HepG2 (cell line): ENCODE data around the gene TCF19. TPM values are rescaled to one million over a fixed set of nuclear protein-coding genes. Genes with fewer than 3 reads are reported as not detected.

Source experiments
- MED8 ChIP-seq: sonication (generic); formaldehyde crosslinking; IDR thresholded peaks from 2 replicates; pipeline ENCODE4 v1.8.1; 2023; ENCODE audit warnings: mild to moderate bottlenecking, missing genetic modification reagents; ENCODE audit not compliant: insufficient replicate concordance
- MEF2D ChIP-seq: sonication (generic); formaldehyde crosslinking; IDR thresholded peaks from 2 replicates; pipeline ENCODE4 v1.5.1; 2020; ENCODE audit warnings: mild to moderate bottlenecking, missing genetic modification reagents
- NR2F2 ChIP-seq: IDR thresholded peaks from 2 replicates; pipeline ENCODE4 v1.6.1; 2012; ENCODE audit warnings: low read depth, inconsistent platforms, borderline replicate concordance
- SETDB1 ChIP-seq: sonication (generic); formaldehyde crosslinking; IDR thresholded peaks from 2 replicates; pipeline ENCODE4 v1.5.1; 2020; ENCODE audit warnings: missing genetic modification reagents, mild to moderate bottlenecking, borderline replicate concordance
- TBP ChIP-seq: sonication (generic); formaldehyde crosslinking; IDR thresholded peaks from 2 replicates; pipeline ENCODE4 v1.5.0; 2020; ENCODE audit warnings: missing genetic modification reagents
- ZNF747 ChIP-seq: sonication (generic); formaldehyde crosslinking; IDR thresholded peaks from 2 replicates; pipeline ENCODE4 v1.8.1; 2023; ENCODE audit warnings: missing genetic modification reagents, mild to moderate bottlenecking, borderline replicate concordance
- ZNF749 ChIP-seq: sonication (generic); formaldehyde crosslinking; IDR thresholded peaks from 2 replicates; pipeline ENCODE4 v1.8.0; 2022; ENCODE audit warnings: mild to moderate bottlenecking, missing genetic modification reagents, moderate library complexity, borderline replicate concordance
- ZNF788 ChIP-seq: sonication (generic); formaldehyde crosslinking; IDR thresholded peaks from 2 replicates; pipeline ENCODE4 v1.5.0; 2020; ENCODE audit warnings: mild to moderate bottlenecking, missing genetic modification reagents, borderline replicate concordance
- ZSCAN21 ChIP-seq: sonication (generic); formaldehyde crosslinking; IDR thresholded peaks from 2 replicates; pipeline ENCODE4 v1.8.0; 2022; ENCODE audit warnings: mild to moderate bottlenecking, missing genetic modification reagents, moderate library complexity, borderline replicate concordance
- ZSCAN29 ChIP-seq: sonication (generic); formaldehyde crosslinking; conservative IDR thresholded peaks from 2 replicates; pipeline ENCODE4 v1.4.0; 2020; ENCODE audit warnings: mild to moderate bottlenecking, missing genetic modification reagents
- polyA plus RNA-seq, 8 experiments: library from polyadenylated mRNA; depleted of rRNA in 3 of 8; stranded (reverse) in 7 of 8; unstranded in 1 of 8; fragments of >200 nt; fragmentation: Illumina TruSeq in 4 of 8; extraction: Trizol in 4 of 8; gene quantifications; 2 replicates each; pipeline versions ENCODE4 v1.2.1 to v1.2.3, GENCODE V29; 2011 to 2016; ENCODE audit warnings: low read depth in 4 of 8, missing spikeins in 1 of 8, mixed read lengths in 1 of 8; ENCODE audit not compliant: insufficient read depth in 1 of 8
- total RNA-seq, 5 experiments: library from RNA; depleted of rRNA; stranded (reverse); fragments of >200 nt; fragmentation: Illumina TruSeq; extraction: Trizol; gene quantifications; 2 replicates each; pipeline ENCODE4 v1.2.3, GENCODE V29; 2016; ENCODE audit warnings: low read depth in 1 of 5
- TF ChIP-seq, protein P1 (sequence below): sonication (generic); formaldehyde crosslinking; IDR thresholded peaks from one replicate; pipeline ENCODE4 v1.5.1; 2020; ENCODE audit warnings: mild to moderate bottlenecking, missing genetic modification reagents; ENCODE audit errors: not compliant biosample characterization
- TF ChIP-seq, protein P2 (sequence below): sonication (generic); formaldehyde crosslinking; conservative IDR thresholded peaks from 2 replicates; pipeline ENCODE4 v1.8.0; 2022; ENCODE audit warnings: low read depth, missing genetic modification reagents
- TF ChIP-seq, protein P3 (sequence below): IDR thresholded peaks from 2 replicates; pipeline ENCODE4 v1.4.0; 2020; ENCODE audit warnings: mild to moderate bottlenecking, missing genetic modification reagents
- TF ChIP-seq, protein P4 (sequence below): sonication (generic); formaldehyde crosslinking; IDR thresholded peaks from 2 replicates; pipeline ENCODE4 v1.4.0; 2020; ENCODE audit warnings: mild to moderate bottlenecking, missing genetic modification reagents

The TCF19 gene
- total and polyA plus RNA-seq, 2 of the 13 experiments (the other 11 are each of a cell fraction or from before 2014, with no cell fraction given): 4.9 to 22.2 TPM

DNA sequence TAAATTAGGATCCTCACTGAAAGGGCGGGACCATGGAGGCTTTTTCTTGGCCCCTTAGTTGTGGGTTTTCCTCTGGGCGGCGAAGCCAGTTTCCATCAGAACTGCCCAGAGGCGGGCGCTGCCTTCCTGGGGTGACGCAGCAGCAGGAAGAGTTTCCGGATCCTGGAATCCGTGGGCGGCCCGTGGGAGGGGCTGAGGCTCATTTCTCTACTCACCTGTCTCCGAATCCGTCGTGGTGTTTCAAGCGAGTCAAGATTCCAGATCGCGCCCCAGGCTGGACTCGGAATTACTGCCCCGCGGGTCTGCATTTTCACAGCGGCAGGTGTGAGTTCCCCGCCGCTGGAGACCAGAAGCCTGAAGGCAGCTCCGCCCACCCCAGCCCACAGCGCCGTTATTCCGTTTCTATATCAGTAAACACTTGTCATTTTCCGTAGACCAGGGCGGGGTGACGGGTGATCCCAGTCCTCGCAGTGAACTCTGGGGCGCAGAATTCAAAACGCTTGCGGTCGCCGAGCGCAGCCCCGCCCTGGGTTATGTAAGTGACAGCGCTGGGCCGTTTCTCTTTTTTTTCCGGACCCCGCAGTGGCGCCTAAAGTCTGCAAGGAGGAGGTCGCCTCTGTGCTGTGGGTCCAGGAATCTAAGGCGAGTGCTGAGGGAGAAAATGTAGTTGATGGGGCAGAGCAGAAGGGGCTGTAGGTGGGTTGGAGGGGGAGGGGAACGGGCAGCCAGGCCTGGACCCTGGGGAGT, 39.3 kb downstream of the TCF19 start (continued):
- TF ChIP-seq, protein P1, sequence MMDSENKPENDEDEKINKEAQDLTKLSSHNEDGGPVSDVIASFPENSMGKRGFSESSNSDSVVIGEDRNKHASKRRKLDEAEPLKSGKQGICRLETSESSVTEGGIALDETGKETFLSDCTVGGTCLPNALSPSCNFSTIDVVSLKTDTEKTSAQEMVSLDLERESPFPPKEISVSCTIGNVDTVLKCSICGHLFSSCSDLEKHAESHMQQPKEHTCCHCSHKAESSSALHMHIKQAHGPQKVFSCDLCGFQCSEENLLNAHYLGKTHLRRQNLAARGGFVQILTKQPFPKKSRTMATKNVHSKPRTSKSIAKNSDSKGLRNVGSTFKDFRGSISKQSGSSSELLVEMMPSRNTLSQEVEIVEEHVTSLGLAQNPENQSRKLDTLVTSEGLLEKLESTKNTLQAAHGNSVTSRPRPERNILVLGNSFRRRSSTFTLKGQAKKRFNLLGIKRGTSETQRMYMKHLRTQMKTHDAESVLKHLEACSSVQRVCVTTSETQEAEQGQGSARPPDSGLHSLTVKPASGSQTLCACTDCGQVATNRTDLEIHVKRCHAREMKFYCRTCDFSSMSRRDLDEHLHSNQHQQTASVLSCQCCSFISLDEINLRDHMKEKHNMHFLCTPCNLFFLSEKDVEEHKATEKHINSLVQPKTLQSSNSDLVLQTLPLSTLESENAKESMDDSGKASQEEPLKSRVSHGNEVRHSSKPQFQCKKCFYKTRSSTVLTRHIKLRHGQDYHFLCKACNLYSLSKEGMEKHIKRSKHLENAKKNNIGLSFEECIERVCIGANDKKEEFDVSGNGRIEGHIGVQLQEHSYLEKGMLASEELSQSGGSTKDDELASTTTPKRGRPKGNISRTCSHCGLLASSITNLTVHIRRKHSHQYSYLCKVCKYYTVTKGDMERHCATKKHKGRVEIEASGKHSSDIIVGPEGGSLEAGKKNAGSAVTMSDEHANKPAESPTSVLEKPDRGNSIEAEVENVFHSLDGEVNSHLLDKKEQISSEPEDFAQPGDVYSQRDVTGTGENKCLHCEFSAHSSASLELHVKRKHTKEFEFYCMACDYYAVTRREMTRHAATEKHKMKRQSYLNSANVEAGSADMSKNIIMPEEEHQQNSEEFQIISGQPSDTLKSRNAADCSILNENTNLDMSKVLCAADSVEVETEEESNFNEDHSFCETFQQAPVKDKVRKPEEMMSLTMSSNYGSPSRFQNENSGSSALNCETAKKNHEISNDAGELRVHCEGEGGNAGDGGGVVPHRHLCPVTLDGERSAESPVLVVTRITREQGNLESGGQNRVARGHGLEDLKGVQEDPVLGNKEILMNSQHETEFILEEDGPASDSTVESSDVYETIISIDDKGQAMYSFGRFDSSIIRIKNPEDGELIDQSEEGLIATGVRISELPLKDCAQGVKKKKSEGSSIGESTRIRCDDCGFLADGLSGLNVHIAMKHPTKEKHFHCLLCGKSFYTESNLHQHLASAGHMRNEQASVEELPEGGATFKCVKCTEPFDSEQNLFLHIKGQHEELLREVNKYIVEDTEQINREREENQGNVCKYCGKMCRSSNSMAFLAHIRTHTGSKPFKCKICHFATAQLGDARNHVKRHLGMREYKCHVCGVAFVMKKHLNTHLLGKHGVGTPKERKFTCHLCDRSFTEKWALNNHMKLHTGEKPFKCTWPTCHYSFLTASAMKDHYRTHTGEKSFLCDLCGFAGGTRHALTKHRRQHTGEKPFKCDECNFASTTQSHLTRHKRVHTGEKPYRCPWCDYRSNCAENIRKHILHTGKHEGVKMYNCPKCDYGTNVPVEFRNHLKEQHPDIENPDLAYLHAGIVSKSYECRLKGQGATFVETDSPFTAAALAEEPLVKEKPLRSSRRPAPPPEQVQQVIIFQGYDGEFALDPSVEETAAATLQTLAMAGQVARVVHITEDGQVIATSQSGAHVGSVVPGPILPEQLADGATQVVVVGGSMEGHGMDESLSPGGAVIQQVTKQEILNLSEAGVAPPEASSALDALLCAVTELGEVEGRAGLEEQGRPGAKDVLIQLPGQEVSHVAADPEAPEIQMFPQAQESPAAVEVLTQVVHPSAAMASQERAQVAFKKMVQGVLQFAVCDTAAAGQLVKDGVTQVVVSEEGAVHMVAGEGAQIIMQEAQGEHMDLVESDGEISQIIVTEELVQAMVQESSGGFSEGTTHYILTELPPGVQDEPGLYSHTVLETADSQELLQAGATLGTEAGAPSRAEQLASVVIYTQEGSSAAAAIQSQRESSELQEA (CRISPR knock-in tag): no peak
- TF ChIP-seq MEF2D (CRISPR knock-in tag) (peak; percentile 64), ZSCAN29 (CRISPR knock-in tag) (0 out of 2 replicates have a peak, but pooled peaks have one; percentile 18), ZNF747 (CRISPR knock-in tag) (0 out of 2 replicates have a peak, but pooled peaks have one; percentile 41), NR2F2 (no peak), ZNF788 (CRISPR knock-in tag) (no peak), SETDB1 (CRISPR knock-in tag) (no peak), ZNF749 (no peak), ZSCAN21 (no peak), MED8 (CRISPR knock-in tag) (no peak), TBP (CRISPR knock-in tag) (0 out of 2 replicates have a peak, but pooled peaks have one; percentile 55)
- TF ChIP-seq, protein P2, sequence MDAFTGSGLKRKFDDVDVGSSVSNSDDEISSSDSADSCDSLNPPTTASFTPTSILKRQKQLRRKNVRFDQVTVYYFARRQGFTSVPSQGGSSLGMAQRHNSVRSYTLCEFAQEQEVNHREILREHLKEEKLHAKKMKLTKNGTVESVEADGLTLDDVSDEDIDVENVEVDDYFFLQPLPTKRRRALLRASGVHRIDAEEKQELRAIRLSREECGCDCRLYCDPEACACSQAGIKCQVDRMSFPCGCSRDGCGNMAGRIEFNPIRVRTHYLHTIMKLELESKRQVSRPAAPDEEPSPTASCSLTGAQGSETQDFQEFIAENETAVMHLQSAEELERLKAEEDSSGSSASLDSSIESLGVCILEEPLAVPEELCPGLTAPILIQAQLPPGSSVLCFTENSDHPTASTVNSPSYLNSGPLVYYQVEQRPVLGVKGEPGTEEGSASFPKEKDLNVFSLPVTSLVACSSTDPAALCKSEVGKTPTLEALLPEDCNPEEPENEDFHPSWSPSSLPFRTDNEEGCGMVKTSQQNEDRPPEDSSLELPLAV (CRISPR knock-in tag): no peak
- TF ChIP-seq, protein P3, sequence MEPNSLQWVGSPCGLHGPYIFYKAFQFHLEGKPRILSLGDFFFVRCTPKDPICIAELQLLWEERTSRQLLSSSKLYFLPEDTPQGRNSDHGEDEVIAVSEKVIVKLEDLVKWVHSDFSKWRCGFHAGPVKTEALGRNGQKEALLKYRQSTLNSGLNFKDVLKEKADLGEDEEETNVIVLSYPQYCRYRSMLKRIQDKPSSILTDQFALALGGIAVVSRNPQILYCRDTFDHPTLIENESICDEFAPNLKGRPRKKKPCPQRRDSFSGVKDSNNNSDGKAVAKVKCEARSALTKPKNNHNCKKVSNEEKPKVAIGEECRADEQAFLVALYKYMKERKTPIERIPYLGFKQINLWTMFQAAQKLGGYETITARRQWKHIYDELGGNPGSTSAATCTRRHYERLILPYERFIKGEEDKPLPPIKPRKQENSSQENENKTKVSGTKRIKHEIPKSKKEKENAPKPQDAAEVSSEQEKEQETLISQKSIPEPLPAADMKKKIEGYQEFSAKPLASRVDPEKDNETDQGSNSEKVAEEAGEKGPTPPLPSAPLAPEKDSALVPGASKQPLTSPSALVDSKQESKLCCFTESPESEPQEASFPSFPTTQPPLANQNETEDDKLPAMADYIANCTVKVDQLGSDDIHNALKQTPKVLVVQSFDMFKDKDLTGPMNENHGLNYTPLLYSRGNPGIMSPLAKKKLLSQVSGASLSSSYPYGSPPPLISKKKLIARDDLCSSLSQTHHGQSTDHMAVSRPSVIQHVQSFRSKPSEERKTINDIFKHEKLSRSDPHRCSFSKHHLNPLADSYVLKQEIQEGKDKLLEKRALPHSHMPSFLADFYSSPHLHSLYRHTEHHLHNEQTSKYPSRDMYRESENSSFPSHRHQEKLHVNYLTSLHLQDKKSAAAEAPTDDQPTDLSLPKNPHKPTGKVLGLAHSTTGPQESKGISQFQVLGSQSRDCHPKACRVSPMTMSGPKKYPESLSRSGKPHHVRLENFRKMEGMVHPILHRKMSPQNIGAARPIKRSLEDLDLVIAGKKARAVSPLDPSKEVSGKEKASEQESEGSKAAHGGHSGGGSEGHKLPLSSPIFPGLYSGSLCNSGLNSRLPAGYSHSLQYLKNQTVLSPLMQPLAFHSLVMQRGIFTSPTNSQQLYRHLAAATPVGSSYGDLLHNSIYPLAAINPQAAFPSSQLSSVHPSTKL: peak; percentile 53
- TF ChIP-seq, protein P4, sequence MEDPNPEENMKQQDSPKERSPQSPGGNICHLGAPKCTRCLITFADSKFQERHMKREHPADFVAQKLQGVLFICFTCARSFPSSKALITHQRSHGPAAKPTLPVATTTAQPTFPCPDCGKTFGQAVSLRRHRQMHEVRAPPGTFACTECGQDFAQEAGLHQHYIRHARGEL: no peak
